ENCODE measurements around the gene CDK3. TPM values are rescaled to one million over a fixed set of nuclear protein-coding genes. Genes with fewer than 3 reads are reported as not detected.

CDK3 gene
- total RNA-seq, 2 donors from 2014 or later, result 3.4 to 4.9 TPM

DNA sequence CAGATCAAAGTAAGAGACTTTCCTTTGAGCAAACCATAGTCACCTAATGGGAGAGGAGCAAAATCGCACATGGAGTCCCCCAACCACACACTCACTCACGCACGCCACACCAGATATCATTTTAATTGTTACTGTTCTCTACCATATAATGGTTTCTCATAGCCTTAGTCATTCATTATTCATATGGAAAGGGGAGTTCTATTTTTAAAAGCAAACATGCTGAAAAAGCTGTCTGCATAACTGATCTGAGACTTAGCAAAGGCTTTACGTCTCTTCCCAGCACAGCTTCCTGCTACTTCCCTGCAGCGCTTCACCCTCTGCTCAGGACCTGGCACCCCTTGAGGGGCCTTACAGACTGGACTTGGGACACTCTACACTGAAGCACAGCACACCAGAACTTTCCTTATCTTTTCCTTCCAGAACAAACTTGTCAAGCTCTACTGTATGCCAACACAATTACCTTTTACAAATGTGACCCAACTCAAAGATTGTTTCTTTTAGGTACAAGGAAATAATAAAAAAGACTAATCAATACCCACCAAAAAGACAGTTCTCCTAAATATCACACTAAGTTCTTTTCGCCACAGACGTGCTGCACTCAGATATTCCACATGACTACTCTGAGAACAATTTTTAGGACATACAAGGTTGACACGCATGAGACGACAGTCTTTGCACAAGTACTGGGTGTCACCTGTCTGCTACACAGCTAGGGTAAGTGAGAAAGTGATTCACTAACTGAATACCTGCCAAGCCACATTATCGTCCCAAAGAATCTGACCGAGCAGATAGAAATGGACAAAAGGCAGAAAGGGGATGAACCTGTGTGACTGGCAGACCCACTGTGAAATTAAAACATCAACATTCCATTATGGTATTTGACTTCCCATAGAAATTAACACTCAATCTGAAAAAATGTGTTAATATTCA, 50.1 kb downstream of the CDK3 start:
- TF ChIP-seq, protein P1, sequence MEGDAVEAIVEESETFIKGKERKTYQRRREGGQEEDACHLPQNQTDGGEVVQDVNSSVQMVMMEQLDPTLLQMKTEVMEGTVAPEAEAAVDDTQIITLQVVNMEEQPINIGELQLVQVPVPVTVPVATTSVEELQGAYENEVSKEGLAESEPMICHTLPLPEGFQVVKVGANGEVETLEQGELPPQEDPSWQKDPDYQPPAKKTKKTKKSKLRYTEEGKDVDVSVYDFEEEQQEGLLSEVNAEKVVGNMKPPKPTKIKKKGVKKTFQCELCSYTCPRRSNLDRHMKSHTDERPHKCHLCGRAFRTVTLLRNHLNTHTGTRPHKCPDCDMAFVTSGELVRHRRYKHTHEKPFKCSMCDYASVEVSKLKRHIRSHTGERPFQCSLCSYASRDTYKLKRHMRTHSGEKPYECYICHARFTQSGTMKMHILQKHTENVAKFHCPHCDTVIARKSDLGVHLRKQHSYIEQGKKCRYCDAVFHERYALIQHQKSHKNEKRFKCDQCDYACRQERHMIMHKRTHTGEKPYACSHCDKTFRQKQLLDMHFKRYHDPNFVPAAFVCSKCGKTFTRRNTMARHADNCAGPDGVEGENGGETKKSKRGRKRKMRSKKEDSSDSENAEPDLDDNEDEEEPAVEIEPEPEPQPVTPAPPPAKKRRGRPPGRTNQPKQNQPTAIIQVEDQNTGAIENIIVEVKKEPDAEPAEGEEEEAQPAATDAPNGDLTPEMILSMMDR (IDR thresholded peaks at IDR 0.05), result no peak
- no peak for TF ChIP-seq POLR2A (IDR thresholded peaks at IDR 0.05)
- 66 to 81% methylated on average over 11 of the region's 11 CpGs for WGBS, 2 donors
- no peaks in the 10 kb centered on the region for H3K9me3 ChIP-seq
- intact Hi-C loops (cut with DNase I), result no loop called here
- peaks cover 29 to 32% of the 10 kb centered on the region in 2 donors for H3K36me3 ChIP-seq (replicated peaks in 1 of 2; ENCODE audit: insufficient read depth in 1 of 2, low read depth in 2 of 2)
- H3K27me3 ChIP-seq, result no peaks in the 10 kb centered on the region
- DNase-seq (no peak), ATAC-seq (peak; percentile 38)
- peaks cover 10% of the 10 kb centered on the region for H3K4me1 ChIP-seq
- H3K27ac ChIP-seq, result peak overlapping the region in 2 of 4 donors; percentile 30 to 33
- no peak overlapping the region for H3K4me3 ChIP-seq

DNA sequence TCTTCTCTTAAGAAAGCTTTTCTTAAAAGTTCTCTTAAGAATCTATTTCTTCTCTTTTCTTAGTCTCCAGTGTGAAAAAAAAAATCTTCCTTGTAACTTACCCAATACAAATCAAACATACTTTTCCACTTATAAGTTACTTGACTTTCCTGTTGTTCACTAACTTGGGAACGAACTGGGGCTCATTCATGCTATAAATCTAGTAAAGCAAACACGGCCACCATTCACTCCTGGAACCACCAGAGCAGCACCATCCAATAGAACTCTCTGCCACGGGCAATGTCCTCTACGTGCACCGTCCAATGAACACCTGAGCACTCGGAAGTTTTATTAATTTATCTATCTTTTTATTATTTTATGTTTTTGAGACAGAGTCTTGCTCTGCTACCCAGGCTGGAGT, 50.9 kb downstream of the CDK3 start:
- DNase-seq (no peak), ATAC-seq (no peak)
- H3K4me1 ChIP-seq, result peaks cover 10% of the 10 kb centered on the region
- TF ChIP-seq, protein P1 (IDR thresholded peaks at IDR 0.05), result no peak
- no peak for TF ChIP-seq POLR2A (IDR thresholded peaks at IDR 0.05)
- H3K36me3 ChIP-seq (replicated peaks in 1 of 2; ENCODE audit: insufficient read depth in 1 of 2, low read depth in 2 of 2), result peaks cover 30 to 36% of the 10 kb centered on the region in 2 donors
- H3K4me3 ChIP-seq, result no peak overlapping the region
- peak overlapping the region in 2 of 4 donors; percentile 30 to 33 for H3K27ac ChIP-seq
- no peaks in the 10 kb centered on the region for H3K9me3 ChIP-seq
- WGBS, 2 donors, result 54 to 60% methylated on average over 6 of the region's 6 CpGs
- H3K27me3 ChIP-seq, result no peaks in the 10 kb centered on the region
- intact Hi-C loops (cut with DNase I), result no loop called here

DNA sequence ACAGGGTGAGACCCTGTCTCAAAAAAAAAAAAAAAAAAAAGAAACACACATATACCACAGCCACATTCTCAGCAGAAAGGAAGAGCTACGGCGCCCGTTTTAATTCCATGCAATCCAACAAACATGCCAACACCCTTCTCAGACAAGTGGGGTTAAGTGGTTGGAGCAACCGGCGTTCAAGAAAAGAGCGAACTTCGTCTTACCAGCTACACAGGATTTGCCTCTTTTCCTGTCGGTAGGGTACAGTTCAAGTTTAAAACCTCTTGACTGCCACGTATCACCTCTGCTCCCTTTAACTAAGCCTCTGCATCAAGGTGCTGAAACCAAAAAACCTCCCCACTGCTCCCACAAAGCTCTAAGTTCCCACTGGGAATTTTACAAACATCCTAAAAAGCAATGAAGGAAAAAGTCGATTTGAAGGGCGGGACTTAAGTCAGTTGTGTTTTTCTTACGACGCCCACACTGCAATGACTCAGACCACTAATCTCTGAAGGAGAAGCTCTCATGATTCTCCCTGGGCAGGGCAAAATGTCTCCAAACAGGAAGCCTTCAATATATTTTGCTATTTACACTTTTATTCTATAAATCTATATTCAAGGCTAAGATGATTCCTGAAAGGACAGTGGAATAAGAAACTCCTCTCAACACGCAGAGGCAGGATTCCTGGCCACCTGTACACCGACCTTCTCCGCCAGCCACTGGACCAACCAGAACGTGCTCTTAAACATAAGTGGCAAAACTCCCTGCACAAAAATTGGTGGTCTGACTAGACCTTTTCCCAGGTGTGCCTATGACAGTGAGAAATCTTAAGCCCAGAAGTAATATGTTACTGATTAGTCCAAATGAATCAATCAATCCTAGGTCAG, 52.8 kb downstream of the CDK3 start:
- Histone ChIP-seq H3K4me1 (peaks cover 10% of the 10 kb centered on the region), H3K9me3 (no peaks in the 10 kb centered on the region), H3K27me3 (no peaks in the 10 kb centered on the region), H3K27ac (peak overlapping the region in 1 of 4 donors; percentile 28), H3K4me3 (no peak overlapping the region), H3K36me3 (replicated peaks in 1 of 2; ENCODE audit: insufficient read depth in 1 of 2, low read depth in 2 of 2) (peaks cover 28 to 37% of the 10 kb centered on the region in 2 donors)
- intact Hi-C loops (cut with DNase I), result no loop called here
- 73 to 84% methylated on average over 17 of the region's 17 CpGs for WGBS, 2 donors
- no peak for DNase-seq
- ATAC-seq, result no peak
- TF ChIP-seq, protein P1 (IDR thresholded peaks at IDR 0.05), result no peak
- no peak for TF ChIP-seq POLR2A (IDR thresholded peaks at IDR 0.05)

DNA sequence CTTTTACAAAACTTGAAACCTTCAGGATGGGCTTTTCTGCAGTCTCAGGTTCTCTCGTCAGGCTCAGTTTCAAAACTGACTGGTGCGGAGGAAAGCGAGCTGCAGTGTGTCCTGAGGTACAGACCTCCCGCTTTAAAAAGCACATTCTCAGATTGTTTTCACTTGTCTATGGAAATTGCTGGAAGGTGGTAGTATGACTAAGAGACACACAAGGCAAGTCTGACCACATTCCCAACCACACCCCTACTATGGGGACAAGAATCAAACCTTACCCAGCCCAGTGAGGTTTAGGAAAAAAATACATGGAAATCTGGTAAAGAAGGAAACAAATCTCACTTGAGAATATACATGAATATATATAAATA, 53.4 kb downstream of the CDK3 start:
- 71 to 89% methylated on average over 4 of the region's 4 CpGs for WGBS, 2 donors
- no peak for TF ChIP-seq POLR2A (IDR thresholded peaks at IDR 0.05)
- H3K27me3 ChIP-seq, result no peaks in the 10 kb centered on the region
- H3K4me1 ChIP-seq, result peaks cover 10% of the 10 kb centered on the region
- no peak overlapping the region for H3K4me3 ChIP-seq
- H3K27ac ChIP-seq, result peak overlapping the region in 1 of 4 donors; percentile 28
- no peak for ATAC-seq
- intact Hi-C loops (cut with DNase I), result no loop called here
- DNase-seq, result no peak
- H3K36me3 ChIP-seq (replicated peaks in 1 of 2; ENCODE audit: insufficient read depth in 1 of 2, low read depth in 2 of 2), result peaks cover 28 to 40% of the 10 kb centered on the region in 2 donors
- H3K9me3 ChIP-seq, result no peaks in the 10 kb centered on the region

Other genes starting within 250 kb of the CDK3 start
- 10 to 100 TPM; 27.4 to 27.5 TPM for gene GALK1, start 235.7 kb upstream of the CDK3 start, total RNA-seq
- gene UNK, start 216.0 kb upstream of the CDK3 start, total RNA-seq, result 10 to 100 TPM; 18.4 to 59.7 TPM
- 10 to 100 TPM in 1 of 2 donors, 1 to 10 TPM in 1; 8.6 to 21.8 TPM for gene UNC13D, start 156.5 kb upstream of the CDK3 start, total RNA-seq
- gene WBP2, start 145.5 kb upstream of the CDK3 start, total RNA-seq, result 10 to 100 TPM; 44.2 to 49.5 TPM
- 10 to 100 TPM; 39.6 to 41.8 TPM for gene TRIM47, start 122.3 kb upstream of the CDK3 start, total RNA-seq
- gene TRIM65, start 103.9 kb upstream of the CDK3 start, total RNA-seq, result 10 to 100 TPM; 12.5 to 21.0 TPM
- gene MRPL38, start 96.0 kb upstream of the CDK3 start, total RNA-seq, result 10 to 100 TPM; 47.7 to 77.8 TPM
- gene FBF1, start 59.8 kb upstream of the CDK3 start, total RNA-seq, result 1 to 10 TPM; 2.6 to 4.2 TPM
- 10 to 100 TPM; 69.0 to 77.1 TPM for gene ACOX1, start 21.7 kb upstream of the CDK3 start, total RNA-seq
- 1 to 10 TPM; 6.5 to 9.2 TPM for gene TEN1, start 21.6 kb upstream of the CDK3 start, total RNA-seq
- 10 to 100 TPM in 1 of 2 donors, 1 to 10 TPM in 1; 4.9 to 13.0 TPM for gene EVPL, start 26.5 kb downstream of the CDK3 start, total RNA-seq
- gene SRP68, start 71.7 kb downstream of the CDK3 start, total RNA-seq, result 10 to 100 TPM; 26.2 to 27.7 TPM
- under 1 TPM in 1 of 2 donors, not detected in 1; 0.52 TPM for gene GALR2, start 73.9 kb downstream of the CDK3 start, total RNA-seq
- gene ZACN, start 78.3 kb downstream of the CDK3 start, total RNA-seq, result not detected
- 10 to 100 TPM; 53.2 to 73.2 TPM for gene EXOC7, start 102.9 kb downstream of the CDK3 start, total RNA-seq
- gene FOXJ1, start 140.4 kb downstream of the CDK3 start, total RNA-seq, result 1 to 10 TPM in 1 of 2 donors, under 1 TPM in 1; 0.33 to 3.4 TPM
- 10 to 100 TPM in 1 of 2 donors, 1 to 10 TPM in 1; 4.7 to 29.3 TPM for gene RNF157, start 239.6 kb downstream of the CDK3 start, total RNA-seq